A549 (cell line): ENCODE data around the gene CTNND2. TPM values are rescaled to one million over a fixed set of nuclear protein-coding genes. Genes with fewer than 3 reads are reported as not detected.

Source experiments
- ATAC-seq, 2 experiments: fragments of 200-7000 bp in 1 of 2; fragments of >200 bp in 1 of 2; cut with Nextera tagmentation in 1 of 2; cut with Tn5 transposase in 1 of 2; 3 replicates each; pipeline versions ENCODE4 v1.8.0 to v1.9.1; 2018 to 2020; ENCODE audit warnings: mild to moderate bottlenecking in 1 of 2, moderate library complexity in 1 of 2
- CTCF ChIA-PET: fragments of 300-600 bp; sonication (Branson Sonifier 250); formaldehyde crosslinking; extraction: SDS; loops from one replicate; lab custom pipeline; 2021; ENCODE audit warnings: antibody characterized with exemption, inconsistent platforms; lab: Yijun Ruan, JAX
- POLR2A ChIA-PET: fragments of 350-600 bp; formaldehyde crosslinking; extraction: SDS; loops from one replicate; lab custom pipeline; 2021; ENCODE audit warnings: antibody characterized with exemption, inconsistent platforms; lab: Yijun Ruan, JAX
- DNase-seq, 2 experiments: peaks; one replicate each; pipeline versions ENCODE4 v3.0.0 to v3.0.0-alpha.2; 2011 to 2016; ENCODE audit warnings: low read depth in 1 of 2, low spot score in 1 of 2
- FAIRE-seq: peaks from 2 replicates; lab custom pipeline; 2011; peaks lifted over from hg19 to GRCh38; lab: Jason Lieb, UNC
- H3K27ac ChIP-seq, 2 experiments: fragments of >200 bp; sonication (Bioruptor Twin); formaldehyde crosslinking; 3 replicates each; pipeline ENCODE4 v1.5.1; 2016 to 2017
- H3K4me1 ChIP-seq: fragments of >200 bp; sonication (Bioruptor Twin); formaldehyde crosslinking; 3 replicates; pipeline ENCODE4 v1.6.1; 2016
- H3K4me2 ChIP-seq: fragments of >200 bp; sonication (Bioruptor Twin); formaldehyde crosslinking; 3 replicates; pipeline ENCODE4 v1.6.1; 2016
- H3K4me3 ChIP-seq: fragments of >200 bp; sonication (Bioruptor Twin); formaldehyde crosslinking; 3 replicates; pipeline ENCODE4 v1.5.1; 2016
- H3K9me3 ChIP-seq: fragments of >200 bp; sonication (Bioruptor Twin); formaldehyde crosslinking; 3 replicates; pipeline ENCODE4 v1.6.1; 2016
- CBX2 ChIP-seq: fragments of 200-600 bp; sonication (generic); IDR thresholded peaks from 2 replicates; pipeline ENCODE4 v1.6.1; 2016; ENCODE audit warnings: low read depth, mild to moderate bottlenecking, borderline replicate concordance
- CEBPB ChIP-seq, 2 experiments: fragments of >200 bp in 1 of 2; sonication (Bioruptor Twin) in 1 of 2; formaldehyde crosslinking in 1 of 2; IDR thresholded peaks; 2 replicates each; pipeline ENCODE4 v1.6.1; 2012 to 2016
- CHD4 ChIP-seq: fragments of 200-600 bp; sonication (generic); IDR thresholded peaks from 2 replicates; pipeline ENCODE4 v1.6.1; 2016; ENCODE audit warnings: antibody characterized with exemption, mild to moderate bottlenecking, borderline replicate concordance
- E2F6 ChIP-seq: IDR thresholded peaks from 2 replicates; pipeline ENCODE4 v1.6.1; 2012; ENCODE audit warnings: low read depth, borderline replicate concordance
- ESRRA ChIP-seq: fragments of 150-350 bp; IDR thresholded peaks from 2 replicates; pipeline ENCODE4 v1.6.1; 2014; ENCODE audit warnings: mild to moderate bottlenecking, low read length, borderline replicate concordance
- FOXS1 ChIP-seq: fragments of 250-450 bp; sonication (Bioruptor Pico); IDR thresholded peaks from 2 replicates; pipeline ENCODE4 v1.5.0; 2020; ENCODE audit warnings: mild to moderate bottlenecking, moderate library complexity
- HDAC2 ChIP-seq: fragments of 200-600 bp; sonication (generic); IDR thresholded peaks from 2 replicates; pipeline ENCODE4 v1.6.1; 2016
- HMGXB4 ChIP-seq: fragments of 250-450 bp; sonication (Bioruptor Pico); IDR thresholded peaks from 2 replicates; pipeline ENCODE4 v1.5.0; 2021; ENCODE audit warnings: mild to moderate bottlenecking, moderate library complexity, borderline replicate concordance
- HOXA7 ChIP-seq: fragments of 250-450 bp; sonication (Bioruptor Pico); IDR thresholded peaks from 2 replicates; pipeline ENCODE4 v1.5.0; 2020; ENCODE audit warnings: mild to moderate bottlenecking, moderate library complexity
- HOXB13 ChIP-seq: fragments of 250-450 bp; sonication (Bioruptor Pico); IDR thresholded peaks from 2 replicates; pipeline ENCODE4 v1.5.0; 2020; ENCODE audit warnings: low read depth, mild to moderate bottlenecking, moderate library complexity
- JUN ChIP-seq, 2 experiments: fragments of >200 bp; sonication (Bioruptor Twin); formaldehyde crosslinking; IDR thresholded peaks; 2 replicates in 1 of 2; 3 replicates in 1 of 2; pipeline ENCODE4 v1.6.1; 2016 to 2017
- KDM1A ChIP-seq: fragments of 200-600 bp; sonication (generic); IDR thresholded peaks from 2 replicates; pipeline ENCODE4 v1.6.1; 2016; ENCODE audit warnings: low read depth, mild to moderate bottlenecking
- KDM5A ChIP-seq: fragments of 200-600 bp; sonication (generic); IDR thresholded peaks from 2 replicates; pipeline ENCODE4 v1.6.1; 2016; ENCODE audit warnings: antibody characterized with exemption, mild to moderate bottlenecking
- MAZ ChIP-seq: fragments of 150-350 bp; IDR thresholded peaks from 2 replicates; pipeline ENCODE4 v1.6.1; 2014; ENCODE audit warnings: antibody characterized with exemption, low read depth, low read length, borderline replicate concordance
- NFE2L2 ChIP-seq: fragments of 150-350 bp; conservative IDR thresholded peaks from 2 replicates; pipeline ENCODE4 v1.6.1; 2014; ENCODE audit warnings: low read length
- NPAS2 ChIP-seq: fragments of 250-450 bp; sonication (Bioruptor Pico); IDR thresholded peaks from 2 replicates; pipeline ENCODE4 v1.8.0; 2022; ENCODE audit warnings: mild to moderate bottlenecking, moderate library complexity, borderline replicate concordance
- NR3C1 ChIP-seq: fragments of >200 bp; sonication (Bioruptor Twin); formaldehyde crosslinking; IDR thresholded peaks from 3 replicates; pipeline ENCODE4 v1.6.1; 2017
- RAD21 ChIP-seq, 2 experiments: fragments of >200 bp in 1 of 2; sonication (Bioruptor Twin) in 1 of 2; formaldehyde crosslinking in 1 of 2; IDR thresholded peaks in 1 of 2; conservative IDR thresholded peaks in 1 of 2; 2 replicates in 1 of 2; 3 replicates in 1 of 2; pipeline ENCODE4 v1.6.1; 2012 to 2018; ENCODE audit warnings: inconsistent platforms in 1 of 2
- REST ChIP-seq: fragments of 200-600 bp; sonication (generic); IDR thresholded peaks from 2 replicates; pipeline ENCODE4 v1.6.1; 2016; ENCODE audit warnings: antibody characterized with exemption, mild to moderate bottlenecking, moderate library complexity
- RNF2 ChIP-seq: fragments of 200-600 bp; sonication (generic); IDR thresholded peaks from 2 replicates; pipeline ENCODE4 v1.6.1; 2016; ENCODE audit warnings: low read depth, mild to moderate bottlenecking, antibody characterized with exemption, moderate library complexity, borderline replicate concordance
- SMC3 ChIP-seq: fragments of >200 bp; sonication (Bioruptor Twin); formaldehyde crosslinking; IDR thresholded peaks from 3 replicates; pipeline ENCODE4 v1.6.1; 2018; ENCODE audit warnings: inconsistent platforms
- ZFP36 ChIP-seq: fragments of 450-650 bp; IDR thresholded peaks from 2 replicates; pipeline ENCODE4 v1.6.1; 2014; ENCODE audit warnings: borderline replicate concordance; ENCODE audit not compliant: partially characterized antibody
- polyA plus RNA-seq, 4 experiments: library from polyadenylated mRNA; depleted of rRNA in 3 of 4; stranded (reverse); fragments of >200 nt; fragmentation: RNase III in 1 of 4; extraction: RNeasy Plus Mini Kit Qiagen cat#74134 plus additional on column Dnase treatment in 1 of 4; gene quantifications; 2 replicates in 3 of 4; 3 replicates in 1 of 4; pipeline ENCODE4 v1.2.3, GENCODE V29; 2011 to 2017
- TF ChIP-seq, protein P1 (sequence below): IDR thresholded peaks from 2 replicates; pipeline ENCODE4 v1.6.1; 2012
- TF ChIP-seq, protein P2 (sequence below): fragments of >200 bp; sonication (Bioruptor Twin); formaldehyde crosslinking; IDR thresholded peaks from 2 replicates; pipeline ENCODE4 v1.6.1; 2016
- TF ChIP-seq, protein P3 (sequence below): IDR thresholded peaks from 2 replicates; pipeline ENCODE4 v1.6.1; 2012

The CTNND2 gene
- polyA plus RNA-seq, 2 of the 4 experiments (the other 2 are of a cell fraction) = not detected

GRCh38 chr5:11608530-11608929 is 295.7 kb downstream of the CTNND2 start:
- ATAC-seq (no peak), DNase-seq (no peak), FAIRE-seq (no peak)
- no peaks in the 10 kb centered on the region for H3K9me3 ChIP-seq
- no peak overlapping the region for H3K4me2 ChIP-seq
- ChIA-PET CTCF (no interaction called here), POLR2A (no interaction called here)
- H3K27ac ChIP-seq = no peak overlapping the region
- no peak overlapping the region for H3K4me3 ChIP-seq
- H3K4me1 ChIP-seq = no peaks in the 10 kb centered on the region
- TF ChIP-seq RAD21 (conservative IDR thresholded peaks at IDR 0.05 in 1 of 2, IDR thresholded peaks at IDR 0.05 in 1 of 2) (no peak), KDM5A (no peak), FOXS1 (CRISPR knock-in tag) (no peak), CEBPB (IDR thresholded peaks at IDR 0.05) (no peak), HMGXB4 (CRISPR knock-in tag) (no peak), SMC3 (no peak), NPAS2 (CRISPR knock-in tag) (no peak), MAZ (no peak), ESRRA (no peak), JUN (IDR thresholded peaks at IDR 0.05) (no peak), HOXB13 (CRISPR knock-in tag) (no peak), CHD4 (no peak)
- TF ChIP-seq, protein P1, sequence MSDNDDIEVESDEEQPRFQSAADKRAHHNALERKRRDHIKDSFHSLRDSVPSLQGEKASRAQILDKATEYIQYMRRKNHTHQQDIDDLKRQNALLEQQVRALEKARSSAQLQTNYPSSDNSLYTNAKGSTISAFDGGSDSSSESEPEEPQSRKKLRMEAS = no peak
- TF ChIP-seq, protein P2, sequence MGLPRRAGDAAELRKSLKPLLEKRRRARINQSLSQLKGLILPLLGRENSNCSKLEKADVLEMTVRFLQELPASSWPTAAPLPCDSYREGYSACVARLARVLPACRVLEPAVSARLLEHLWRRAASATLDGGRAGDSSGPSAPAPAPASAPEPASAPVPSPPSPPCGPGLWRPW = no peak

DNA sequence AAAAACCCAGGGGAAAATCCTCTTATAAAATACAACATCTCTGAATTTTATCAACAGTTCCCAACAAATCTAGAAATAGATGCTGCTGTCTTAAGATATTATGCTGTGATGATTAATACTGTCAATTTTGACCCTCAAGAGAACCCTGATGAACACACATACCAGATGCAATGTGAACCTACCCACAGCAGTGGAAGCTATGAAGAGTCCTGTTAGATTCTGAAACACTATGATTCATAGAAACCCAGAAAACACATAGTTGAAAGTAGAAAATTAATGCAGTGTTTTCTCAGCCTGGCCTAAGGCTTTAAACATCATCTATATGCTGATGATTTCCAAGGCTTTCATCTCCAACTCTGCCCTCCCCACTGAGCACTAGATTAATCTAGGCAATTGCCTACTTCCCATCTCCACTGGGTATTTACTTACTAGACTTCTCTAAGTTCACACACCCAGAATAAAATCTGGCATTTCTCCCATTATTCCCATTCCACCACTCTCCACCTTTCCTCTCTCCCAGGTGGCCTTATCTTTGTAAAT is 296.2 kb downstream of the CTNND2 start:
- ATAC-seq = no peak

More for the DNA sequence above, 296.2 kb downstream of the CTNND2 start:
- DNase-seq = no peak
- ChIA-PET CTCF (no interaction called here), POLR2A (no interaction called here)
- FAIRE-seq = no peak
- Histone ChIP-seq H3K4me2 (no peak overlapping the region), H3K9me3 (no peaks in the 10 kb centered on the region), H3K27ac (no peak overlapping the region), H3K4me3 (no peak overlapping the region), H3K4me1 (no peaks in the 10 kb centered on the region)
- TF ChIP-seq HOXA7 (CRISPR knock-in tag) (no peak), E2F6 (no peak), REST (no peak), NFE2L2 (no peak), KDM5A (no peak), ZFP36 (no peak), RNF2 (no peak), FOXS1 (CRISPR knock-in tag) (no peak), KDM1A (no peak), HDAC2 (no peak), CBX2 (no peak), NR3C1 (no peak)
- TF ChIP-seq, protein P3, sequence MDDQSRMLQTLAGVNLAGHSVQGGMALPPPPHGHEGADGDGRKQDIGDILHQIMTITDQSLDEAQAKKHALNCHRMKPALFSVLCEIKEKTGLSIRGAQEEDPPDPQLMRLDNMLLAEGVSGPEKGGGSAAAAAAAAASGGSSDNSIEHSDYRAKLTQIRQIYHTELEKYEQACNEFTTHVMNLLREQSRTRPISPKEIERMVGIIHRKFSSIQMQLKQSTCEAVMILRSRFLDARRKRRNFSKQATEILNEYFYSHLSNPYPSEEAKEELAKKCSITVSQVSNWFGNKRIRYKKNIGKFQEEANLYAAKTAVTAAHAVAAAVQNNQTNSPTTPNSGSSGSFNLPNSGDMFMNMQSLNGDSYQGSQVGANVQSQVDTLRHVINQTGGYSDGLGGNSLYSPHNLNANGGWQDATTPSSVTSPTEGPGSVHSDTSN = no peak
- TF ChIP-seq, protein P1 = no peak
